Measurements from ENCODE around the gene TPI1. TPM values are rescaled to one million over a fixed set of nuclear protein-coding genes. Genes with fewer than 3 reads are reported as not detected.
"Not testable (repeated sequence)": the region's sequence is repeated elsewhere in the genome, so short reads cannot be mapped to it uniquely, and the experiment has no call there.

Gene TPI1
- total and polyA plus RNA-seq, 8 donors: 394 to 521 (median 444) TPM

- intact Hi-C loops (cut with DNase I): no loop called here
- H3K27me3 ChIP-seq: no peaks in the 10 kb centered on the region
- ATAC-seq: no peak
- H3K9me3 ChIP-seq: no peaks in the 10 kb centered on the region
- peaks cover 22 to 40% of the 10 kb centered on the region in 2 donors for H3K4me1 ChIP-seq
- peak overlapping the region; percentile 95 to 96 for H3K27ac ChIP-seq
- peaks cover 0 to 69% of the 10 kb centered on the region in 2 donors for H3K36me3 ChIP-seq
- TF ChIP-seq CTCF (IDR thresholded peaks at IDR 0.05): no peak
- H3K4me3 ChIP-seq: peak overlapping the region in 1 of 2 donors; percentile 100
- no peak for DNase-seq
Observed at GRCh38 chr12:6866163-6866919, 990 bp upstream of the TPI1 start.

- intact Hi-C loops (cut with DNase I): no loop called here
- Histone ChIP-seq H3K4me1 (peaks cover 28 to 46% of the 10 kb centered on the region in 2 donors), H3K9me3 (no peaks in the 10 kb centered on the region), H3K4me3 (peak overlapping the region; percentile 100), H3K27me3 (no peaks in the 10 kb centered on the region), H3K27ac (peak overlapping the region; percentile 95 to 96), H3K36me3 (peaks cover 0 to 67% of the 10 kb centered on the region in 2 donors)
- no peak for DNase-seq
- no peak for TF ChIP-seq CTCF (IDR thresholded peaks at IDR 0.05)
- peak; percentile 4 for ATAC-seq
Observed at GRCh38 chr12:6866920-6867412, 365 bp upstream of the TPI1 start.

GRCh38 chr12:6868211-6869048, 1.1 kb downstream of the TPI1 start:
- Histone ChIP-seq H3K27ac (peak overlapping the region; percentile 95 to 96), H3K27me3 (no peaks in the 10 kb centered on the region), H3K4me3 (peak overlapping the region; percentile 100), H3K9me3 (no peaks in the 10 kb centered on the region), H3K4me1 (peaks cover 31 to 50% of the 10 kb centered on the region in 2 donors), H3K36me3 (peaks cover 0 to 52% of the 10 kb centered on the region in 2 donors)
- intact Hi-C loops (cut with DNase I): no loop called here
- DNase-seq: no peak
- no peak for TF ChIP-seq CTCF (IDR thresholded peaks at IDR 0.05)
- ATAC-seq: no peak

- peak; percentile 4 for ATAC-seq
- intact Hi-C loops (cut with DNase I): no loop called here
- peak overlapping the region; percentile 100 for H3K4me3 ChIP-seq
Observed at GRCh38 chr12:6869049-6870021, 2.0 kb downstream of the TPI1 start.

GRCh38 chr12:6870304-6870703, 3.0 kb downstream of the TPI1 start:
- DNase-seq; H3K9me3 ChIP-seq; ATAC-seq; intact Hi-C loops (cut with DNase I); H3K27me3 ChIP-seq; H3K4me3 ChIP-seq: not testable (repeated sequence)
- H3K4me1 ChIP-seq: peaks cover 31 to 63% of the 10 kb centered on the region in 2 donors
- H3K27ac ChIP-seq: peak overlapping the region in 1 of 2 donors; percentile 91
- H3K36me3 ChIP-seq: peaks cover 0 to 36% of the 10 kb centered on the region in 2 donors

More at GRCh38 chr12:6869049-6870021, 2.0 kb downstream of the TPI1 start:
- Histone ChIP-seq H3K36me3 (peaks cover 0 to 43% of the 10 kb centered on the region in 2 donors), H3K27ac (peak overlapping the region in 1 of 2 donors; percentile 95), H3K9me3 (no peaks in the 10 kb centered on the region), H3K27me3 (no peaks in the 10 kb centered on the region), H3K4me1 (peaks cover 31 to 58% of the 10 kb centered on the region in 2 donors)
- DNase-seq: peak in 3 of 4 donors; percentile 64 to 86 (median 79)
- TF ChIP-seq CTCF (IDR thresholded peaks at IDR 0.05): peak; percentile 89 to 94

Data from left lung (tissue), 10 donors.